Adipocyte (in vitro differentiated cells): ENCODE results near the gene HSPA6.
"Not testable (repeated sequence)": the region's sequence is repeated elsewhere in the genome, so short reads cannot be mapped to it uniquely, and the experiment has no call there.

Source experiments
- DNase-seq: peaks from one replicate; pipeline ENCODE4 v3.0.0-alpha.2; 2015; ENCODE audit warnings: low read depth
- H3K27me3 ChIP-seq: replicated peaks from 2 replicates; pipeline ENCODE4 v1.7.0; 2013; ENCODE audit warnings: mild to moderate bottlenecking, low read length, moderate library complexity; ENCODE audit not compliant: control insufficient read depth, insufficient read depth
- H3K36me3 ChIP-seq: 2 replicates; pipeline ENCODE4 v1.7.0; 2013; ENCODE audit warnings: low read length, mild to moderate bottlenecking, moderate library complexity; ENCODE audit not compliant: control insufficient read depth, insufficient read depth, severe bottlenecking
- H3K4me1 ChIP-seq: 2 replicates; pipeline ENCODE4 v1.7.0; 2013; ENCODE audit warnings: mild to moderate bottlenecking, low read length, moderate library complexity; ENCODE audit not compliant: control insufficient read depth, insufficient read depth
- H3K4me3 ChIP-seq: 2 replicates; pipeline ENCODE4 v1.7.0; 2013; ENCODE audit warnings: mild to moderate bottlenecking, low read length, moderate library complexity
- H3K9ac ChIP-seq: 2 replicates; pipeline ENCODE4 v1.7.0; 2013; ENCODE audit warnings: mild to moderate bottlenecking, low read length, moderate library complexity
- H3K9me3 ChIP-seq: 2 replicates; pipeline ENCODE4 v1.7.0; 2013; ENCODE audit warnings: mild to moderate bottlenecking, low read length, moderate library complexity; ENCODE audit not compliant: control insufficient read depth

HSPA6 gene

GRCh38 chr1:161523817-161524741, at the start of gene HSPA6:
Gene HSPA6, plus strand, starts transcription at chr1:161524540. Its CDS starts 119 bp downstream, at chr1:161524659.
- peak within 1 kb of the TSS; percentile 85 for H3K4me3 ChIP-seq
- H3K4me1 ChIP-seq, H3K9me3 ChIP-seq, H3K27me3 ChIP-seq, H3K36me3 ChIP-seq: not testable (repeated sequence)
- peak; percentile 74 for DNase-seq
- peak within 1 kb of the TSS; percentile 80 for H3K9ac ChIP-seq

DNA sequence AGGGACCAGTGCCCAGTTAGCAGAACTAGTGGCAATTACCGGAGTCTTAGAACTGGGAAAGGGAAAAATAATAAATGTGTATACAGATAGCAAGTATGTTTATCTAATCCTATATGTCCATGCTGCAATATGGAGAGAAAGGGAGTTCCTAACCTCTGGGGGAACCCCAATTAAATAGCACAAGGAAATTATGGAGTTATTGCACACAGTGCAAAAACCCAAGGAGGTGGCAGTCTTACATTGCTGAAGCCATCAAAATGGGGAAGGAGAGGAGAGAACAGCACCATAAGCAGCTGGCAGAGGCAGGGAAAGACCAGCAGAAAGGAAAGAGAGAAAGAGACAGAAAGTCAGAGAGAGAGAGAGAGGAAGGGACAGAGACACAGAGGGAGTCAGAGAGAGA, 46.6 kb upstream of the HSPA6 start:
- H3K27me3 ChIP-seq = peaks cover 30% of the 10 kb centered on the region
- not testable (repeated sequence) for H3K36me3 ChIP-seq, H3K4me3 ChIP-seq

GRCh38 chr1:161478985-161479384, 45.4 kb upstream of the HSPA6 start:
- Histone ChIP-seq H3K27me3 (peaks cover 36% of the 10 kb centered on the region), H3K4me1 (no peaks in the 10 kb centered on the region), H3K36me3 (no peaks in the 10 kb centered on the region), H3K9ac (no peak overlapping the region), H3K9me3 (no peaks in the 10 kb centered on the region), H3K4me3 (no peak overlapping the region)
- DNase-seq = no peak

More for the DNA sequence above, 46.6 kb upstream of the HSPA6 start:
- H3K9me3 ChIP-seq, H3K9ac ChIP-seq, DNase-seq, H3K4me1 ChIP-seq: not testable (repeated sequence)

DNA sequence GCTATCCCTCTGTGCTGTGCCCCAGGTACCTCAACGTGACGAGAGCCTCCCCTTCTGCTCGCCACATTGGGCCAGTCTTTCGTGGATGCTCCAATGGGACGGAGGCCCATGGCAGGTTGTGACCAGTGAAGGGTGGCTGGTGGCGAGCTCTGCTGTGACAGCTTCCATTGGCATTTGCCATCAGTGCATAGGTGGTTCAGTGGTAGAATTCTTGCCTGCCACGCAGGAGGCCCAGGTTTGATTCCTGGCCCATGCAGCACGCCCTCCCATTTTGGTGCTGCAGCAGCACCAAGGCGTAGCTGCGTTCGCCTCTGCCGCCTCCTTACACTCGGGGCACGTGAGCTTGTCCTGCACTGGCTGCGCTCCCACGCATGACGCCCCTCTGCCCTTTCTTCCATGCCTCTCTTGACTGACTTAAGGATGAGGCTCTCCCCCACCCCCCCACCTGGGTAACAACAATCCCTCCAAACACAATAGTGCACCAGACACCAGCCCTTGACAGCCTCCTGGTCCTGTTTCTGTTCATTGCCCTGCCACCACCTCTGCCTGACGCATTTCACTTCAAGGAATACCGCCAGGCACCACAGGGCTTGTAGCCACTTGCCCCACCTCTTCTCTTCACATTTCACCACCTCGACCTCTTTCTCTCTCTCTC, 43.8 kb upstream of the HSPA6 start:
- Histone ChIP-seq H3K36me3 (no peaks in the 10 kb centered on the region), H3K4me1 (no peaks in the 10 kb centered on the region), H3K27me3 (peaks cover 36% of the 10 kb centered on the region), H3K9me3 (no peaks in the 10 kb centered on the region), H3K9ac (no peak overlapping the region), H3K4me3 (no peak overlapping the region)
- DNase-seq = no peak

- no peak overlapping the region for H3K4me3 ChIP-seq
- no peak for DNase-seq
- H3K36me3 ChIP-seq = no peaks in the 10 kb centered on the region
- no peaks in the 10 kb centered on the region for H3K4me1 ChIP-seq
- no peak overlapping the region for H3K9ac ChIP-seq
- H3K9me3 ChIP-seq = no peaks in the 10 kb centered on the region
- H3K27me3 ChIP-seq = peaks cover 36% of the 10 kb centered on the region
Measured at GRCh38 chr1:161481624-161482392, 42.5 kb upstream of the HSPA6 start.

GRCh38 chr1:161482610-161483009, 41.7 kb upstream of the HSPA6 start:
- DNase-seq = no peak
- H3K4me3 ChIP-seq = no peak overlapping the region
- H3K9ac ChIP-seq = no peak overlapping the region
- no peaks in the 10 kb centered on the region for H3K9me3 ChIP-seq
- H3K4me1 ChIP-seq = peaks cover 4% of the 10 kb centered on the region
- H3K27me3 ChIP-seq = peaks cover 37% of the 10 kb centered on the region
- H3K36me3 ChIP-seq = no peaks in the 10 kb centered on the region

DNA sequence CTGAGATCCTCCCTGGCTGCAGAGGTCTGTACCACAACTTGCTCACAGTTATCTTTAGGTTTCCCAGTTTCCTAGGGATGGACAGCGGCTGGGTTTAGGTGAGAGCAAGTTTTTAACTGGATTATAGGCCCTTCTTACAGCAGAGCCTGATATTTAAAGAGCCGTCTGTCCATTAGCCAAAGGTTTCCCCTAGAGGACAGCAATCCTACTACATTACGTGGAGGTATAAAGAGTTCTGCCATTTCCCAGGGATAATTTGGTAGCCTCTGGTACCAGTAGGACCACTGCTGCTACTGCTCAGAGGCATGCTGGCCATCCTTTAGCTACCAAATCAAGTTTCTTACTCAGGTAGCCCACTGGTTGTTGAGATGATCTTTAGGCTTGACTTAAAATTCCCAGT, 41.0 kb upstream of the HSPA6 start:
- Histone ChIP-seq H3K36me3 (no peaks in the 10 kb centered on the region), H3K9ac (no peak overlapping the region), H3K27me3 (peaks cover 44% of the 10 kb centered on the region), H3K9me3 (no peaks in the 10 kb centered on the region), H3K4me3 (no peak overlapping the region), H3K4me1 (peaks cover 4% of the 10 kb centered on the region)
- DNase-seq = no peak

DNA sequence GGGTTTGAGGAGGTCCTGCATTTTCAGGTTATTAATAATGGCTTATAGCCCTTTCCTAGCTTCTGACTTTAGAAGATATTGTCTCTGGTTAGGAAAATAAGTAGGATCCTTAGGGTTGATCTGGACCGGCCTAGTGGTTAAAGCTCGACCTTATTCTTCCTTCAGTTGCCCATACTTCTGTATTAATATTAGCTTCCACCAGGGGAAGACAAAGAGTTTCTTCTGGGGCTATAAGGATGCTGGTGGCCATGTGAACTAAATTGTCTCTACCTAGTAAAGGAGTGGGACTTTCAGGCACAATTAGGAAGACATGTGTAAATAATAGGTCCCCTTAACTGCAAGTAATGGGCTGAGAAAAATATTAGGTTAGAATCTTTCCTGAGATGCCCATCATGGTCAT, 39.7 kb upstream of the HSPA6 start:
- Histone ChIP-seq H3K4me3 (no peak overlapping the region), H3K9ac (no peak overlapping the region), H3K27me3 (peaks cover 54% of the 10 kb centered on the region), H3K9me3 (no peaks in the 10 kb centered on the region), H3K4me1 (peaks cover 4% of the 10 kb centered on the region), H3K36me3 (no peaks in the 10 kb centered on the region)
- no peak for DNase-seq

DNA sequence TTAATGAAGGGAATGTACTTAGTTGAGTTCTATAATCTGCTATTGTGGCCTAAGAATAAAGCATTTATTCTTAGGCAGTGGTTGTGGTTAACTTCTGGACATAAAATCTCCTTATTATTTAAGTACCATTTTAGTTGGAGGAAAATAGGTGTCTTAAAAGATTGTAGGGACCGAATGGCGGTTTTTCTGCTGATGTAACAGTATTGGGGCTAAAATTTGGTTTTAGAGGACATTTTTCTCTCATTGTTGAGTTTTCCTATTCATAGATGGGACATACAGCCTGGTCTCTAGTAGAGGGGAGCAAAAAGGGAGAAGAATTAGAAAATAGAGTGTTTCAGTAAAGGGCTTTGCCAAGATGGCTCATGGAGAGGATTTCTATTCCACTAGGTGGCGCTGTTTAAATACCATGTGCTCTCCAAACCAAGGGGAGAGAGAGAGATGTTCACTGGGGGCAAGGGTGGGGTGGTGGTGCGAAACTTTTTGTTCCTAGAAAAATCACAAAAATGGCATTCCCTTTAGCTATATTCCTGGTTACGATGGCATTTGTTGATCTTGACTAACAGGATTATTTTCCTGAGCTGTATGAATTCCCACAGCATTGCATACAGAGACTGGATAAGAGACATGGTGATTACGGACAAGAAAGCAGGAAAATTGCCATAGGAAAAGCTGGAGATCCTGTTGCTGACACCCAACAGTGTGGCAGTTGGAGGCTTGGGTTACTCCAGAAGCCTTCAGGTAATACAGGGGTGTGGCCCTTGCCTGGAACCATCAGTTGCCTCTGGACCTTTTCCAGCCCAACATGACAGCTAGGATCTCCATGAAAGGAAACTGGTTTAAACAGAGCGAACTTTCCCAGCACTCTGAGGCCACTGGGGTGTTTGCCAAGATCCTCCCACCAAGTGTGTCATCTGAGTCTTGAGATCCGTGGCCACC, 37.3 kb upstream of the HSPA6 start:
- Histone ChIP-seq H3K4me3 (peak overlapping the region; percentile 33), H3K9ac (no peak overlapping the region), H3K4me1 (peaks cover 4% of the 10 kb centered on the region), H3K27me3 (peaks cover 56% of the 10 kb centered on the region), H3K9me3 (no peaks in the 10 kb centered on the region), H3K36me3 (no peaks in the 10 kb centered on the region)
- peak; percentile 83 for DNase-seq

GRCh38 chr1:161491472-161491871, 32.9 kb upstream of the HSPA6 start:
- Histone ChIP-seq H3K4me1 (peaks cover 4% of the 10 kb centered on the region), H3K9me3 (no peaks in the 10 kb centered on the region), H3K4me3 (no peak overlapping the region), H3K27me3 (peaks cover 59% of the 10 kb centered on the region), H3K36me3 (no peaks in the 10 kb centered on the region), H3K9ac (no peak overlapping the region)
- no peak for DNase-seq
